HG03196 (cell line): ENCODE results near the gene PLIN1.

Source experiments
- ATAC-seq: cut with Tn5 transposase; IDR thresholded peaks from one replicate; pipeline ENCODE4 v1.9.1; 2021; ENCODE audit not compliant: unreplicated experiment

Gene PLIN1

GRCh38 chr15:89654301-89654761 lies 24.8 kb downstream of the PLIN1 start:
- ATAC-seq = no peak

- ATAC-seq = no peak
These were observed 25.6 kb downstream of the PLIN1 start for GRCh38 chr15:89653578-89653977.

- ATAC-seq = no peak
These were observed 26.5 kb downstream of the PLIN1 start for GRCh38 chr15:89652666-89653065.

GRCh38 chr15:89652131-89652530 lies 27.0 kb downstream of the PLIN1 start:
- ATAC-seq = no peak

GRCh38 chr15:89649716-89650115 lies 29.5 kb downstream of the PLIN1 start:
- ATAC-seq = no peak

- ATAC-seq = no peak
These were observed 30.0 kb downstream of the PLIN1 start for GRCh38 chr15:89649013-89649625.

- no peak for ATAC-seq
These were observed 30.8 kb downstream of the PLIN1 start for GRCh38 chr15:89648106-89649012.

GRCh38 chr15:89647191-89647851 lies 31.8 kb downstream of the PLIN1 start:
- ATAC-seq = no peak

GRCh38 chr15:89646416-89647141 lies 32.6 kb downstream of the PLIN1 start:
- no peak for ATAC-seq

- no peak for ATAC-seq
These were observed 33.5 kb downstream of the PLIN1 start for GRCh38 chr15:89645680-89646079.

- no peak for ATAC-seq
These were observed 37.1 kb downstream of the PLIN1 start for GRCh38 chr15:89642106-89642505.

- no peak for ATAC-seq
These were observed 38.1 kb downstream of the PLIN1 start for GRCh38 chr15:89641053-89641452.

GRCh38 chr15:89640245-89640644 lies 38.9 kb downstream of the PLIN1 start:
- ATAC-seq = no peak

GRCh38 chr15:89633585-89633984 lies 45.6 kb downstream of the PLIN1 start:
- ATAC-seq = no peak

- no peak for ATAC-seq
These were observed 46.4 kb downstream of the PLIN1 start for GRCh38 chr15:89632563-89633430.

GRCh38 chr15:89631902-89632264 lies 47.3 kb downstream of the PLIN1 start:
- no peak for ATAC-seq

- ATAC-seq = no peak
These were observed 47.9 kb downstream of the PLIN1 start for GRCh38 chr15:89630974-89631901.

GRCh38 chr15:89630260-89630659 lies 48.9 kb downstream of the PLIN1 start:
- no peak for ATAC-seq

GRCh38 chr15:89629829-89630228 lies 49.3 kb downstream of the PLIN1 start:
- ATAC-seq = no peak
